GM21447 (cell line): Measurements from ENCODE around the gene OCA2.

Source experiments
- ATAC-seq: cut with Tn5 transposase; IDR thresholded peaks from one replicate; pipeline ENCODE4 v1.9.1; 2021; ENCODE audit not compliant: unreplicated experiment

Gene OCA2

DNA sequence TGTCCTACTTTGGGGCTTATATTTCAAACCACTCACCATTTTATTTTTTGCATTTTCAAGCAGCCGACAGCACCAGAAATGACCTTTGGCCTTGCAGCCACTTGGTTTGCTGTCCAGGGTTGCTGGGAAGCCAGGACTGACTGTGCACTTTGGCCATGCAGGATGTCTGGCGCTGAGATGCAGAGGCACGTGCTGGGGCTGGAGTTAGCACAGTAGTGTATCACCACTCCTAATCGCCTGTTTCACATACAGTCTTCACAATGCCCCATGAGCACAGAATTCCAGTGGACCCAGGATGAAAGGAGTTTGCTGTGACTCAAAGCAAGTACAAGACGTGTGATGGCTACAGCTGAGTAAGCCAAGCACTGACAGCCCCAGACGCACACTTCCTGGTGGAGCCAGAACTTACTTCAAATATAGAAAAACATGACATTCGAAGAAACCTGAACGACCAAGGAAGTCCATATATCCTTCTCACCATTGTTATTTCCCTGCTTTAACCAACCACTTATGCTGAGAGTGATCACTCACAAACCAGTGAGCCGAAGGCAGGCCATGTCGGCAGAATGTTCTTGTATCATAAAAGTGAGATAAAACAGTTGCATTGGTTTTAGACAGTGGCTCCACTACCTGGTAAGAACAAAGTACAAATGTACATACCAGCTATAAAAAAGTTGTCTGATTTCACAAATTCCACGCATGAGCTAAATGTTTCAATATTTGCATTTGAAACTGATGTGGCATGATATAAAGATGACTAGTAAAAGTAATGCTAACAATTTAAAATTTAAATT lies 16.0 kb downstream of the OCA2 start:
- no peak for ATAC-seq

DNA sequence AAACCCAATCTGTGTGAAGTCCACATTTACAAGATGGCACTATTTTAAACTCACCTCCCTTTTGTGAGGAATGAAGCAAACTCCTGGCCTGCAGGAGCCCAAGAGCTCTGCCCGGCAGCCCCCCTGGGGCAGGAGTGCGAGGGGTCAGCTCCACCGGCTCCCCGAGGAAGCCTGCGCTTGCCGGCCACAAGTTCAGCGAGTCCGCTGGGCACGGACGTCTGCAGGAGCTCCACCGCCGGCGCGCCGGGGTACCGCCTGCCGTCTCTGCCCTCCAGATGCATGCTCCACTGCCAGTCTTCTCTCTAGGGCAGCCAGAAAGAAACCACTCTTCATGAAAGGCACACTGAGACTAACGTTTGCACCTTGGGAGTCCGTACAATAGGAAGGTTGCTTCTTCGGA lies 17.5 kb downstream of the OCA2 start:
- no peak for ATAC-seq

DNA sequence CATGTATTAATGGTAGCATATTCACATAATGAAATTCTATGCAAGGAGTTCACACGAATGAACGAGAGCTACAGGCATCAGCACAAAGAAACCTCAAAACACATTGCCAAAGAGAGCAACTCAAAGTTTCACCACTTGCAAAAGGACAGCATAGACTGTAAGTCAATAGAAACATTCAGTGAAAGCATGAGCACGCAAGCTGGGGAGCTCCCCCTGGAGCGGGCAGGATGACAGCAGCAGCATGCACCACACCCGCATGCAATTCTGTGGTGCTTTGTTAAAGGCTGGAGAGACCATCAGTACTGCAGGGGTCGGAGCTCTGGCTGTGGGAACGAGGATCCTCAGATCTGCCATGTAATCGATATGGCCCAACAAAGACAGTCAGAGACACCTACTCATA lies 18.7 kb downstream of the OCA2 start:
- ATAC-seq: no peak

DNA sequence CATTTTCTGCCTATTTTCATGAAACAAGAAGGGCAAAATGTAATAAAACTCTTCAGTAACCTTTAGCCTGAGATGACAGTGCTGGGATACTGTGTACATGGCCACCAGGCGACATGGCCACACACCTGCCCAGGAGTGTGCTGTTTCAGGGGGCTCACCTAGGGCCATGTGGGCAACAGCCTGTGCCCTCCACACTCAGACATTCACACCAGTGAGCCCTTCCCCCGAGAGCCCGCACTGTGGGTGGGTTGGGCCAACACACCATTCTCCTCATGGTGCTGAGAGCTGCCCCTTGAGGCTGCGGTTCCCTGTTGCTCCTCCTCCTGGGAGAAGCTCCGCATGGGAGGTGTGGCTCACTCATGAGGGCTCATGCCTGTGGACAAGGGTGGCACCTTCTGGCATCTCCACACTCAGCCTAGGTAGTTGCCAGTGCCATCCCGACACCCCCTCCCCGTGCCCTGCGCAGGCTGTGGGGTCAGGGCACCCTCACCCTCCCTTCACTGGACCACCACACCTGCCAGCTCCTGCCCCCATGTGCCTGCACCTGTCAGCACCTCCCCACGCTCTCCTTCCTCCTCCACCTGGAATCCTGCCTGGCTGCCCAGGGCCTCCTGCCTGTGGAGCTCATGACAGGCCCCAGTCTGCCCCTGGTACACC lies 19.7 kb downstream of the OCA2 start:
- no peak for ATAC-seq

DNA sequence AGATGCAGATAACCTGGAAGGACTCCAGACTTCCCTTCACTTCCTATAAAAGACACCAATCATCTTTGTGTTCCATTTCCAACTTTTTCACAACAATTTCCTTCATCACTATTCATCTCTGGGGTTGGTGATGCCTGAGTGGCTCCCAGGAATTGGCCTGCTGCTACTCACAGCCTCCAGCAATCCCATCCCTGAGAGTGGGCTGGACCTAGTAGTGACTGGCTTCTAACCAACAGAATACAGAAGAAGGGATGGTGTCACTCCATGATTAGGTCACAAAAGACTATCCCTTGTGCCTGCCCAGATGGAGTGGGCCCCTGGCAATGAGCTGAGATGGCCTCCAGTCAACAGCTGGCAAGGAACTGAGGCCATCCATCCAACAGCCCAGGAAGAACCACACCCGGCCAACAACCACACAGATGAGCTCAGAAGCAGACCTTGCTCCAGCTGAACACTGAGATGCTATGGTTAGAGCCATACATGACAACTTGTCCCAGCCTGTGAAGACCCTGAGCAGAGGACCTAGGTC lies 20.9 kb downstream of the OCA2 start:
- ATAC-seq: no peak

DNA sequence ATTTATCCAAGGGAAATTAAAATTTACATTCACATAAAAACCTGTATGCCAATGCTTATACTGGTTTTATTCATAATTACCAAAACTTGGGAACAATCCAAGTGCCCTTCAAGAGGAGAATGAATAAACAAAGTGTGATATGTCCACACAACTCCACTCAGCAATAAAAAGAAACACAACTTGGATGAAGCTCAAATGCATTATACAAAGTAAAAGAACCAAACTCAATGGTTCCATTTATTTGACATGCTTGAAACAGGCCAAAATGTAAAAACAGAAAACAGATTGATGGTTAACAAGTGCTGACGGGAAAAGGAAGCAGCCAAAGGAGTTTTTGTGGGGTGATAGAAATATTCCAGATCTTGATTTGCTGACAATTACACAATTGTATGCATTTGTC lies 23.5 kb downstream of the OCA2 start:
- no peak for ATAC-seq

DNA sequence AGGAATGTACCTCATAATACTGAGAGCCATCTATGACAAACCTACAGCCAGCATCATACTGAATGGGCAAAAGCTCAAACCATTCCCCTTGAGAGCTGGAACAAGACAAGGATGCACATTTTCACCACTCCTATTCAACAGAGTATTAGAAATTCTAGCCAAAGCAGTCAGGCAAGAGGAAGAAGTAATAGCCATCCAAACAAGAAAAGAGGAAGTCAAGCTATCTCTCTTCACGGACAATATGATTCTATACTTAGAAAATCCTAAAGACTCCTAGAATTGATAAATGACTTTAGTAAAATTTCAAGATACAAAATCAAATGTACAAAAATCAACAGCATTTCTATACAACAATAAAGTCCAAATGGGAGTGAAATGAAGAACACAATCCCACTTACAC lies 30.2 kb downstream of the OCA2 start:
- ATAC-seq: no peak

DNA sequence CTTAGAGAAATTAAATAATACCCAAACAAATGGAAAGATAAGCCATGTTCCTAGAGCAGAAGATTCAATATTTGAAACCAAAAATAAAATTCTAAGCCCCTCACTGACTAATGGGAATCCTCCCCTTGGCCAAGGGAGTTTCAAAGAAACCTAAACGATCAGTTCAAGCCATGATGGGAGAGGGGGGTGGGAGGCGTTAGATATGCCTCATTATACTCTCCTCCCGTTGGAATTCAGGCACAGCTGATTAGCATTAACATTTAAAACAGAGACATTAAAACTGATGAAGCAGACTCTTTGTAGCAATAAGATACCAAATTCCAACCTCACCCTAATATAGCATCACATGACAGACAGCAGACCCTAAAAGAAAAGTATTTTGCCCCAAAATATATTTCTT lies 32.9 kb downstream of the OCA2 start:
- ATAC-seq: no peak

DNA sequence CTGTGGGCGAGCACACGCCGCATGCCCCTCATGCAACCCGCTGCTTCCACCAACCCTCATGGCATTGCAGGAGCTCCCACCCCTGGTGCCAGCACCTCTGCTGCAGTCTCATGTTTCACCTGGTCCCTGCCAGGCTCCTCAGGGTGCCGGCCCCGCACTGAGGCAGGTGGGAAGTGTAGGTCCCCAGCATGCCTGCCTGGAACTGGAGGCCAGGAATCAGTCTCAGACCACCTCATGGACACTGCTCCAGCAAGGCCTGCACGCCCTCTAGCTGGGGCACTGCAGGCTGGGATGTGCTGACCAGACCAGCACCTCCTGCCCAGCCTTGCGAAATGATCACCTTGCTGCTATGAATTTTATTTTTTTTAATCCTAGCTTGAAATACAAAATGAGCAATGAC lies 39.1 kb downstream of the OCA2 start:
- no peak for ATAC-seq

DNA sequence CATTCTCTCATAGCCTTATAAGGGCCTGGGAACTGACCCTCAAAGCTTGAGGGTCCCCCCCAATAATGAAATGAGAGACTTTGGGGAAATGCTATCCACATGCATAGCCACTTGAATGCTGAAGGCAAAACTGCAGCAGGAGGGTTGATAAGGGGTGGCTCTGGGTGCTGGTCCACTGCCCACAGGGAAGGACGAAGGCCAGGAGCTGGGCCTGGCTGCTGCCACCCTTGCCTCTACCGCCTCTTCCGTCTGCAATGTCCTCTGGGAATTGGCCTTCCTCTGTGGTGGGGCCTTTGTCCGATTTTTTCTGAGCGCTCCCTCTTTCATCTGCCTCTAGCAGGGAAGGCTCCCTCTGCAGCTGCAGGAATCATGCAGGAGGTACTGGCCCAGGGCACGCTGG lies 41.0 kb downstream of the OCA2 start:
- no peak for ATAC-seq

DNA sequence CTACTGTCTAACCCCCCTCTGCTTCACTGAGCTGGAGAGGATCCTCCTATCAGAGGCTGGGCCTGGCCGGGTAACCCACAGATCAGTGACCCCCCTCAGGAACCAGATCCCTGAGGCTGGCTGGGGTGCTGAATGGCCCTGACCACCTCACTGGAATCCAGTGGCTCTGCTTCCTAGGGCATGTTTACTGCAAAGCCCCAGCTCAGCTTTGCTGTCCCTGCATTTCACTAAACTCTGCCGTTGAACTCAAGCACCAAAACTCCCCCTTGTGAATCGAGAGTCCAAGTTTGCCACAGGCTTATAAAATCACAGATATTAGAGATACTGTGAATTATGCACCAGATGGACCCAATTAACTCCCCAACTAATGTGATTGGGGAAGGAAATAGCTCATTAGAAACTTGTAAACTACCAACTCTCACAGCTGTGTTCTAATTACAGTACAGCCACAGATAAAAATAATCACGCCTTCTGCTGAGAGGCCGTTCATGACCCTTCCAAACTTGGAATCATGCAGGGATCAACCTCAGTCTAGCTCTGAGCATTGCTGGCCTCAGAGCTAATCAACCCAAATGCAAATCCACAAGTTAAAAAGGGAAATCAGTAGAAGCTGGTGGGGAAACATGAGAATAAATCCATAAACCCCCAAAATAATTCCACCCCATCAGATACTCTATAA lies 47.0 kb downstream of the OCA2 start:
- ATAC-seq: no peak

DNA sequence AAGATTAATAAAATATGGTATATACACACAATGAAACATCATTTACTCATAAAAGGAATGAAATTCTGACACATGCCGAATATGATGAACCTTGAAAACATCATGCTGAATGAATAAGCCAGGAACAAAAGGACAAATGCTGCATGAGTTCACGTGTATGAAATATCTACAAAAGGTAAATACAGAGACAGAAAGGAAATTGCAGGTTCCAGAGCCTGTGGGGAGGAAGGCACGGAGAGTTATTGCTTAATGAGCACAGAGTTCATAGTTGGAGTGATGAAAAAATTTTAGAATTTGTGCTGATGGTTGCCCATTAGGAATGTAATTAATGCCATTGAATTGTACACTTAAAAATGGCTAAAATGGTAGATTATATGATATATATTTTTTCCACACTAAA lies 49.5 kb downstream of the OCA2 start:
- ATAC-seq: no peak

DNA sequence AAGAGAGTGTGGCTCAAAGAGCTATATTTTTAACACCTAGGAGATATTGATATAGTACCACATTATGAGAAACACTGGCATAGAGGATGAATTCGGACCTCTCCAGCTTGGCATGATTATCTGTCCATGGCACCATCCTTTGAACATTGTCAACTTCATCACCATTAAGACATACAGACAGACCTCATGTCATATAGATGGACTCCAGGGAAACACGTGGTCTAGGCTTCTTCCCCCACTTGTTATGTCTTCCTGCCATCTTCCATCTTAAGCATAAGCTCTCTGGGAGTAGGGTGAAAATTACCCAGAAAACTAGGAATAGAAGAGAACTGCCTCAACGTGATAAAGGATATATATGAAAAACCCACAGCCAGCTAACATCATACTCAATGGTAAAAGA lies 51.8 kb downstream of the OCA2 start:
- ATAC-seq: no peak

DNA sequence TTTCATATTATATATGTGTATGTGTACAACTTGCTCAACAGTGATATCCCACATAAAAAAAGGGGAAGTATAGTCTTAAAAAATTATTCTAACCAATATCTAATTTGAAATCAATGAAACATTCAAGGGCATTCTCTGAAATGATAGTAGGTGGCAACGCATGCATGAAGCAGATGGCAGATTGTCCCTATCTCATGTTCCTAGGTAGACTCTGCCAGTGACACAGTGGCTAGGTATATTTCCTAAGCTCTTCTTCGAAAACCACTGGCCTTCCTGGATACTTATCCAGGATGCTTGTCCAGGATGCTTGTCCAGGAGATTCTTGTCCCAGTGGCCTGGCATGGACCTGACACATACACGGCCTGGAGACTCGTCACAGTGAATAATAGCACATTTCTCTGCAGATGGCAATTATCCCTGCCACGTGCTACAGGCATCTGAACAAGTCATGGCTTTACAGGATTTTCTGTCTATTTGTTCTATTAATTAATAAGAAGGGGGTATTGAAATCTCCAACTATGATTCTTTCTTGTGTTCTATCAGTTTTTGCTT lies 54.9 kb downstream of the OCA2 start:
- ATAC-seq: no peak

DNA sequence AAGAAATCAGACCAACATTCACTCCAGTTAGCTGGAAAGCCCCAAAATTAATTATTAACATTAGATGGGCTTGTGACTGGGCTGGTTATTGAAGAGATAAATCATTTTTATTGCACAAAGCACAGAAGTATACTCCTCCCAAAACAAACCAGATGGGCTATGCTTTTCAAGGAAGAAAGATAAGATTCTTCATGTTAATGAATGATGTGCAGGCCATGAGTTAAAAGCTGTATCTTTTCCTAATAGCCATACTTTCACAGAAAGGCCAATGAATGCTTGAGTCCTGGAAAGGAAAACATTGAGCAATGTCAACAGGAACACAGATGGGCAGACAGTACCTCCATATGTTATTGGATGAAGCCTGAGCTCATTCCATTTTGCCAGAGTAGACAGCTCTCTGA lies 55.4 kb downstream of the OCA2 start:
- ATAC-seq: no peak

DNA sequence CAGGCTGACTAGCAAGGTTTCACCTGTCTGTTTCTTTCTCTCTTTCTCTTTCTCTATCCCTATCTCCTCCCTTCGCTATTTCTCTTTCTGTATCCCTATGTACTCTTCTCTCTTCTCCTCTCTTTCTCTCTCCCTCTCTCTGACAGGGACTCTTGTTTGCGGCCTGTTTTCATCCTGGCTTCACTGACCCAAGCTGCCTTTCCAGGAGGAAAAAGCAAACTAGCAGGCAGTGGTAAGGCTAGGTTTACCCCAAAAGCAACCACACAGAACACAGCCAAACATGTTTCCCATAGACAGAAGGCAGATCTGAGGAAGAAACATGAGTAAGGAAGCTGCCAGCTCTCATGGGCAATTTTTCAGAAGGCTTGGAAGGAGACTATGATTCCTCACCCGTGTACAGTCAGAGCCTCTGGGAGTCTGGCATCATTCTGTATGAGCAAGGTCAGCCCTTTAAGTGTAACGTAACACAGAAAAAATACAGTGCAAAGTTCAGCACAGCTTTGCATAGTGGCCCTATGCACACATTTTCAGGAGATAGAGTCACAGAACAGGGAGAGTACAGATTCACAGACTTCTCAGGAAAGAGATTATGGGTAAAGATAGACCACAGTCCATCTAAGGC lies 61.0 kb downstream of the OCA2 start:
- no peak for ATAC-seq

DNA sequence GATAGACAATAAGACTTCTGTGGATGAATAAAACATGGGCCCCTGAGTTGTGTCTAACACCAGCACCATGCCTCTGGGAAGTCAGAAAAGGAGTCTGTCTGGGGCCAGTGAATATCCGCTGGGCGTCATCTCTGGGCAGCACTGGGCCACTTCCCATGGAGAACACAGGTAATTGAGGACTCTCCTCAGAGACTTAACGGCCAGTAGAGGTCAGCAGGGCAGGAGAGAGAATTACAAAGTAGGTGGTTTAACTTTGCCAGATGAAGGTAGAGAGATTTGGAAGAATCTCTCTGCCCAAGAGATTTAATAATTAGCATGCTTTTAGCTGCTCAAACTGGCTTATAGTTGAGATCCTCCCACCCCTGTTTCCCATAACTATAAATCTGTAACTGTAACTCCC lies 65.7 kb downstream of the OCA2 start:
- ATAC-seq: no peak

DNA sequence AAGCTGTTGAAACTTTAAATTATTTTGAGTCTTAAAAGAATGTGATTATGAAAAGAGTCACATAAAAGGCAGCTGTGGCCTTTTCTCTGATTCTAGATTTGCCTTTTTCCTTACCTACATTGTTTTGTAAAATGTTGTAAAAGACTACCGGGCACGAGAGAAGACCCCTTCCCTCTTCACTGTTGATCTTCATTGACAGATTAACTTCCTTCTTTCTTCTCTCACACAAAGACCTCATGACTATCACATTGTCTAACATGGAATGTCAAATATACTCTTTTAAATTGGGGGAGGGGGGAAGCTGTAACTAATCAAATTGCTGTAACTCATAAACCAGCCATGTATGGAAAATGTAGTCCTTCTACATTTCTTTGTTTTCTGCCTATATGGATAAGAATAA lies 68.3 kb downstream of the OCA2 start:
- no peak for ATAC-seq

DNA sequence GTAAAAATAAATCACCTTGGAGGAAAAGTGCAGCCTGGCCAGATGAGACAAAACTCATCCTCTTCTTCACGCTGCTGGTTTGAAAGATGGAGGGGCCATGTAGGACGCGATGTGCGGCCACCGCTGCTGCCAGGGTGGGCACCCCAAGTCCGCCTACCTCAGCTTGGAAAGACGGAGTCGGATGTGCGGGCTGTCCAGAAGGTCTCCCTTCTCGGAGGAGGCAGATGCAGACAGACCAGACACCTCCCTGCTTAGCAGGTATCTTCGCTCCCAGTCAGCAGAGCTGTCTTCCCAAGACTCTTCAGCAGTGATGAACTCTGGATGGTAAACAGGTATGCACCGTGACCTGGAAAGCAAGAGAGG lies 71.4 kb downstream of the OCA2 start:
- no peak for ATAC-seq

DNA sequence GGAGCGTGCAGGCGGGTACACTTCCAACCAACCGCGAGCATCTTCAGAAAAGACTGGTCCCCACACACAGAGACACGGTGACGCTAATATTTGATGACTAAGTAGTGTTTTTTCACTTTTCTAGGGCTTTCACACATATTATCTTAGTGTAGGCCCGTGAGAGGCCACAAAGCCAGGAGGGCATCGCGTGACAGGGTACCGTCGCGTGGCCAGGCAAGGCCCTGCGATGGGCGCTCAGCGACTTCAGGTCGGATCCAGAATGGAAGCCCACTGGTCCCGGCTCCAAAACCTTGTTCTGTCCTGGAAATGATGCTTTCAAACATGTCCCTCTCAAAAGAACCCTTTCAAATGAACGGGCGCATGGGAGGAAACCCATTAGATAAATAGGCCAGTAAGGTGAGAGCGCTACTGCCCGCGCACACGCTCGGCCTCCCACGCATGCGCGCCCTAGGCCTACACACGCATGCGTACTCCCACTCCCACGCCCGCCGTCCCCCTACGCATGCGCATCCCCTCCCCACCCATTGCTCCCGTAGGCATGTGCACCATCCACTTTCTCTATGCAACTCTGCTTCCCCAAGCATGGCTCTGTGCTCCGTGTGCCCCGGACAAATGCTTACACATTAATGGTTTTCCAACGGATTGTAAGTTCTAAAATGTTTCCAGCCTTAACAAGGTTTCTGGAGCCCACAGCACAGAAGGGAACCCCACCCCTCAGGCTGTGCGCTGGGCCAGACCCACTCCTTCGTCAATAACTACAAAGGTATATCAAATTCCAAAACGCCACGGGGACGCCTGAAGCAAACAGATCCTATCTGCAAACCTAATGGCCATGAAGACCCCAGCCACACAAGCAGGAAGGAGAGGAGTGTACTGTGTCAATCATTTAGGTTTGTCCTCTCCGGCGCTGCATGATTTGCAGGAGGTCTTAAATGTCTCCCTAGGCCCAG lies 72.1 kb downstream of the OCA2 start:
- no peak for ATAC-seq
